HL-60 (cell line): ENCODE results near the gene ERVMER34-1.

Experiments used
- CTCF ChIP-seq: IDR thresholded peaks from one replicate; pipeline ENCODE4 v1.5.1; 2011; ENCODE audit warnings: low read length, control low read depth, inconsistent platforms; ENCODE audit not compliant: insufficient read depth
- GABPA ChIP-seq: IDR thresholded peaks from 2 replicates; pipeline ENCODE4 v1.6.1; 2012; ENCODE audit warnings: low read depth
- POLR2AphosphoS5 ChIP-seq: IDR thresholded peaks from 2 replicates; pipeline ENCODE4 v1.6.1; 2012; ENCODE audit warnings: low read depth

GRCh38 chr4:52789774-52790173, 38.5 kb upstream of the ERVMER34-1 start:
- no peak for TF ChIP-seq CTCF
- TF ChIP-seq GABPA, result no peak
- no peak for TF ChIP-seq POLR2AphosphoS5
